ENCODE measurements around the gene PRSS36.

DNA sequence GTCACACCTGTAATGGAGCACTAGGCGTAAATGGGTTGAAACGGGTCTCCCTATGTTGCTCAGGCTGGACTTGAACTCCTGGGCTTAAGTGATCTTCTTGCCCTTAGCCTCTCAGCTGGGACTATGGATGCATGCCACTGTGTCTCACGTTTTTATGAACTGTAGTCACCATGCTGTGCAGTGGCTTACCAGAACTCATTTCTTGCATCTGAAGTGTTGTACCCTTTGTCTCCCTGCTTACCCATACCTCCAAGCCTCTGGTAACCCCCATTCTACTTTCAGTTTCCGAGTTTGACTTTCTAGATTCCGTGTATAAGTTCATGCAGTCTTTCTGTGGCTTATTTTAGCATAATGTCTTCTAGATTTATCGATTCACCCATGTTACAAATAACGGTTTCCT lies 45.0 kb upstream of the PRSS36 start:
- TF ChIP-seq CTCF (IDR thresholded peaks at IDR 0.05) = no peak
- TF ChIP-seq POLR2A (IDR thresholded peaks at IDR 0.05) = no peak
